Heart right ventricle (tissue), 16 donors: ENCODE measurements around the gene FGGY. TPM values are rescaled to one million over a fixed set of nuclear protein-coding genes. Genes with fewer than 3 reads are reported as not detected.
"Not testable (repeated sequence)": the region's sequence is repeated elsewhere in the genome, so short reads cannot be mapped to it uniquely, and the experiment has no call there.

Experiments
- ATAC-seq, 8 donors: fragments of 200-7000 bp; cut with Tn5 transposase; one replicate each; pipeline ENCODE4 v1.9.1; 2020; ENCODE audit warnings: mild to moderate bottlenecking in 8 of 8, moderate library complexity in 8 of 8, moderate number of reproducible peaks in 1 of 8
- DNase-seq, 2 donors: peaks; one replicate each; pipeline ENCODE4 v3.0.0-alpha.2; 2020
- H3K27ac ChIP-seq, 10 donors: fragments of 200-600 bp; sonication (generic) in 2 of 10; one replicate each; pipeline versions ENCODE4 v1.5.0 to v1.8.0; 2020 to 2022; ENCODE audit warnings: mild to moderate bottlenecking in 3 of 10
- H3K27me3 ChIP-seq, 7 donors: fragments of 200-600 bp; one replicate each; pipeline ENCODE4 v1.8.0; 2021 to 2022; ENCODE audit warnings: mild to moderate bottlenecking in 2 of 7
- H3K36me3 ChIP-seq, 9 donors: fragments of 200-600 bp; sonication (generic) in 1 of 9; one replicate each; pipeline versions ENCODE4 v1.5.0 to v1.8.0; 2020 to 2022; ENCODE audit warnings: mild to moderate bottlenecking in 2 of 9
- H3K4me1 ChIP-seq, 9 donors: fragments of 200-600 bp; sonication (generic) in 1 of 9; one replicate each; pipeline versions ENCODE4 v1.5.0 to v1.8.0; 2020 to 2022; ENCODE audit warnings: mild to moderate bottlenecking in 4 of 9
- H3K4me3 ChIP-seq, 10 donors: fragments of 200-600 bp; sonication (generic) in 2 of 10; one replicate each; pipeline versions ENCODE4 v1.5.0 to v1.8.0; 2020 to 2022; ENCODE audit warnings: mild to moderate bottlenecking in 7 of 10, moderate library complexity in 2 of 10
- H3K9me3 ChIP-seq, 11 donors: fragments of 200-600 bp in 10 of 11; sonication (generic) in 2 of 11; one replicate each; pipeline versions ENCODE4 v1.5.0 to v1.8.0; 2013 to 2022; ENCODE audit warnings: mild to moderate bottlenecking in 2 of 11, control low read depth in 1 of 11, moderate library complexity in 1 of 11
- WGBS, 2 donors: extraction: QIAGEN DNeasy Blood & Tissue Kit; methylation state at CpG; one replicate each; pipeline ENCODE4 v1.1.7; 2013; ENCODE audit warnings: inconsistent platforms in 1 of 2; 5-methylcytosine and 5-hydroxymethylcytosine counted together
- intact Hi-C, 10 donors: fragments of 100-400 bp; cut with DNase I; formaldehyde crosslinking; loops; one replicate each; pipeline versions ENCODE4 v1.11.1 to v1.14.2; 2022
- polyA plus RNA-seq, 2 donors: library from polyadenylated mRNA; stranded (reverse); fragments of 200-250 nt; gene quantifications; one replicate each; pipeline ENCODE4 v1.2.3, GENCODE V29; 2013
- total RNA-seq, 10 donors: library from RNA; stranded (reverse); fragmentation: NEBNext Ultra II Directional in 3 of 10; extraction: Animal tissue kit (Norgen Biotek cat#: 25700) in 3 of 10; gene quantifications; one replicate each; pipeline versions ENCODE4 v1.2.1 to v1.2.4, GENCODE V29; 2021 to 2023
- TF ChIP-seq, protein P1 (sequence below), 9 donors: fragments of 200-600 bp; sonication (generic) in 2 of 9; IDR thresholded peaks; one replicate each; pipeline versions ENCODE4 v1.5.0 to v1.8.0; 2021 to 2022; ENCODE audit warnings: antibody characterized with exemption in 9 of 9, mild to moderate bottlenecking in 5 of 9, moderate library complexity in 1 of 9
- donor health status: Arrhythmogenic right ventricular cardiomyopathy.
- donor health status: ischemic (EF 13 %, LVEDD 7.1; RV severe dilation, severe dysfunction).
- donor health status: healthy with polysubstance abuse.
- donor health status: DM: no; HTN: yes; CAD: no.
- donor health status: DM: no; HTN: no; CAD: no.
- donor health status: ischemic (EF 25% LVEDD 6.9; RV normal size, moderate dysfunction).
- donor health status: ischemic (EF 25% LVEDD 5.7; RV mildly dilated, moderate dysfunction).
- donor health status: healthy.
- donor health status: DM: yes; HTN: yes; CAD: no.
- donor health status: Ischemic cardiomyopathy.
- donor health status: ischemic (EF 35%, LVEDD 5.7; RV mildly dilated, moderate dysfunction).
- donor health status: nonischemic (EF 11% LVEDD 7.7; RV severe dilation, severe dysfunction).
- donor health status: DM: yes; HTN: yes; CAD: no.
- donor health status: PGD.
- donor health status: ischemic (EF 29% LVEDD 5.4; RV normal size, mild dysfunction).
- donor health status: nonischemic (EF 23%, LVEDD 6.1; RV moderate dilation, normal function).

Gene FGGY
- total and polyA plus RNA-seq, 12 donors, result 3.1 to 51.8 (median 34.7) TPM

DNA sequence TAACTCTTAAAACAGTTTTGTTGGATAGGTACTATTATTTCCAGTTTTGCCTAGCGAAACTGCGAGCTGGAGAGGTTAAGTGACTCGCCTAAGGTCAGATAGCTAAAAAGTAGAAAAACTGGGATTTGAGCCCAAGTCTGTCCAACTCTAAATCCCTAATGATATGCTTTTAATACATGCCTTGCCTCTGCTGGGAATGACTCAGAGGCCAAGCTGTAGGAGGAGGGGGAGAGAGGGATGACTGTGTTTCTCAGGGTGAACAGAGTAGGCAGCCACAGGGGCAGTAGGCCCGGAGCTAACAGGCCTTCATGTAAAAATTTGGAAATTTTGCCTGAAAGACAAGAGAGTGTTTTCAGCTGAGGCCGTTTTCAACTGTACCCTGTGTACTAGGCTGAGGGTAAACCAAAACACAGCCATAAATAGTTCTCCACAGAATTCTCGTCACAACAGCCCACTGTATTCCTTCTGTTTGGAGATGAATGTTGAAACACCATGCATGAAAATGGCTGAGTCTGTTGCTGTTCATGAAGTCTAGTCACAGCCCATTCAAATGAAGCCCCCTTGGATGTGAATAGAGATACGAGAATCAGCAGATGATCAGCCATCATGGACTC lies 410.4 kb downstream of the FGGY start:
- Histone ChIP-seq H3K36me3 (no peaks in the 10 kb centered on the region), H3K27me3 (no peaks in the 10 kb centered on the region), H3K4me3 (no peak overlapping the region), H3K9me3 (peaks cover 0 to 7% (median 0%) of the 10 kb centered on the region in 11 donors), H3K27ac (peak overlapping the region; percentile 7 to 87 (median 60)), H3K4me1 (peaks cover 3 to 57% (median 45%) of the 10 kb centered on the region in 9 donors)
- TF ChIP-seq, protein P1, sequence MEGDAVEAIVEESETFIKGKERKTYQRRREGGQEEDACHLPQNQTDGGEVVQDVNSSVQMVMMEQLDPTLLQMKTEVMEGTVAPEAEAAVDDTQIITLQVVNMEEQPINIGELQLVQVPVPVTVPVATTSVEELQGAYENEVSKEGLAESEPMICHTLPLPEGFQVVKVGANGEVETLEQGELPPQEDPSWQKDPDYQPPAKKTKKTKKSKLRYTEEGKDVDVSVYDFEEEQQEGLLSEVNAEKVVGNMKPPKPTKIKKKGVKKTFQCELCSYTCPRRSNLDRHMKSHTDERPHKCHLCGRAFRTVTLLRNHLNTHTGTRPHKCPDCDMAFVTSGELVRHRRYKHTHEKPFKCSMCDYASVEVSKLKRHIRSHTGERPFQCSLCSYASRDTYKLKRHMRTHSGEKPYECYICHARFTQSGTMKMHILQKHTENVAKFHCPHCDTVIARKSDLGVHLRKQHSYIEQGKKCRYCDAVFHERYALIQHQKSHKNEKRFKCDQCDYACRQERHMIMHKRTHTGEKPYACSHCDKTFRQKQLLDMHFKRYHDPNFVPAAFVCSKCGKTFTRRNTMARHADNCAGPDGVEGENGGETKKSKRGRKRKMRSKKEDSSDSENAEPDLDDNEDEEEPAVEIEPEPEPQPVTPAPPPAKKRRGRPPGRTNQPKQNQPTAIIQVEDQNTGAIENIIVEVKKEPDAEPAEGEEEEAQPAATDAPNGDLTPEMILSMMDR (IDR thresholded peaks at IDR 0.05), result no peak
- DNase-seq (peak in 1 of 2 donors; percentile 51), ATAC-seq (peak; percentile 78 to 91 (median 84))
- intact Hi-C loops, result loop anchor here in 7 of 10 donors (2.0 to 10.0 kb wide), 9 partner anchors 48 to 932 kb away; partner anchors contain the start of gene FGGY (in 1 of the 7)
- WGBS, 2 donors, result 68 to 76% methylated on average over 7 of the region's 7 CpGs

DNA sequence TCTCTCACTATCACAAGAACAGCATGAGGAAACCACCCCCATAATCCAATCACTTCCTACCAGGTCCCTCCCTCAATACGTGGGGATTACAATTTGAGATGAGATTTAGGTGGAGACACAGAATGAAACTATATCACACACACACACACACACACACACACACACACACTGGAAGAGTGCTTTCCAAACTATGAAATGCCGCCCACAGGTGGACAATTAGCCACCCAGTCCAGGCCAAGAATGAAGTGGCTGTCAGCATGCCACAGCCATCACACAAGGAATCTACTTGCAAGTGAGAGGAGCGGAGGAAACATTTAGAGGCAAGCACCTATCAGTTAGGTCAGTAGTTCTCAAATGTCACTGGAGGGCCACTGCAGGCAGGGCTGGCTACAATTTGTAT lies 412.4 kb downstream of the FGGY start:
- Histone ChIP-seq H3K4me1 (peaks cover 0 to 36% (median 26%) of the 10 kb centered on the region in 9 donors), H3K4me3 (no peak overlapping the region), H3K27me3 (no peaks in the 10 kb centered on the region), H3K36me3 (no peaks in the 10 kb centered on the region), H3K27ac (no peak overlapping the region), H3K9me3 (peaks cover 0 to 7% (median 0%) of the 10 kb centered on the region in 11 donors)
- WGBS, 2 donors, result 74 to 85% methylated on average over 3 of the region's 3 CpGs
- DNase-seq (no peak), ATAC-seq (no peak)
- intact Hi-C loops, result loop anchor here in 7 of 10 donors (5.0 to 10.0 kb wide), 8 partner anchors 45 to 935 kb away; partner anchors contain the start of gene FGGY (in 1 of the 7)
- TF ChIP-seq, protein P1 (IDR thresholded peaks at IDR 0.05), result no peak

- H3K4me3 ChIP-seq, DNase-seq, ATAC-seq, intact Hi-C loops, H3K9me3 ChIP-seq, H3K27me3 ChIP-seq, H3K27ac ChIP-seq, H3K36me3 ChIP-seq: not testable (repeated sequence)
- H3K4me1 ChIP-seq, result peaks cover 0 to 23% (median 18%) of the 10 kb centered on the region in 9 donors
- 94 to 99% methylated on average over 2 of the region's 2 CpGs for WGBS, 2 donors
Observed at GRCh38 chr1:59710920-59711319, 414.0 kb downstream of the FGGY start.

DNA sequence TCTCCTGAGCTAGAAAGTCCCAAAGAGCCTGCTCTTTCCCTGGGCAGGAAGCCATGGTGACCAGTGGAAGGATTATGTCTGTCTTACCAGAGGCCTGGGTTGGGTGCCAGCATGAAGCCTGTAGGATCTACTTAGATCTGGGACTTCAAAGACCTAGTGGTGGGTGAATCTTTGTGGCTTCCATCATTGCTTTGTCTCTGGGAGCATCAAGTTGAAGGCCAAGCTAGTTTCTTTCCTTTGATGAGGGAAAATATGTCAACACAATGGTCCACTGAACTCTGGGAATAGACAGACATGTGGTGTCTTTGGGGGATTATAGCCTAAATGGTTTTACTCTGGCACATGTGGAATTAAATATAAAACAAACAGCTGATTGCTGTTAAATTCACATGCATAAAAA lies 417.3 kb downstream of the FGGY start:
- H3K27ac ChIP-seq, result no peak overlapping the region
- H3K4me3 ChIP-seq, result no peak overlapping the region
- peaks cover 0 to 7% (median 0%) of the 10 kb centered on the region in 11 donors for H3K9me3 ChIP-seq
- no peak for ATAC-seq
- H3K36me3 ChIP-seq, result no peaks in the 10 kb centered on the region
- intact Hi-C loops, result no loop called here
- peaks cover 0 to 14% (median 5%) of the 10 kb centered on the region in 9 donors for H3K4me1 ChIP-seq
- H3K27me3 ChIP-seq, result no peaks in the 10 kb centered on the region
- DNase-seq, result no peak
- TF ChIP-seq, protein P1 (IDR thresholded peaks at IDR 0.05), result no peak

DNA sequence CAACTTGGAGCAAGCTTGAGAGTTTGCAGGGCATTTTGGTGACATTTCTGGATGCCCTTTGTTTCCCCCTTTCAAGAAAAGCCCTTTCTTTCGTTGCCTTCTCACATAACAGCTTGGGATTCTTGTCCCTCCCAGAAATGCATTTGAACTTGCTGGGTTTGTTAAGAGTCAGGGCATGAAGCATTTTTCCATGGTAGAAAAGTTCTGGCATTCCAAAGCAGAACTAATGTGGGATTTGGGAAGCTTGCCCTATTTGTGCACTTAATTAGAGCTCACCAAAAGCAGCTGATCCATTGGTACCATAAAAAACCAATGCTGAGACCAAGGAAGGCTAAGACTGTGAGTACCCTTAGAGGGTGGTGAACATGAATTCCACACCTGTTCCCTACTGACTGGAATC lies 418.1 kb downstream of the FGGY start:
- Histone ChIP-seq H3K4me1 (peaks cover 0 to 18% (median 5%) of the 10 kb centered on the region in 9 donors), H3K27me3 (no peaks in the 10 kb centered on the region), H3K36me3 (no peaks in the 10 kb centered on the region), H3K27ac (no peak overlapping the region), H3K9me3 (peaks cover 0 to 7% (median 0%) of the 10 kb centered on the region in 11 donors), H3K4me3 (no peak overlapping the region)
- WGBS, 2 donors, result 84 to 93% methylated on average over 1 of the region's 1 CpG
- intact Hi-C loops, result loop anchor here in 1 of 10 donors (5.0 kb wide), 1 partner anchor 42 kb away; no protein-coding TSS in a partner anchor
- TF ChIP-seq, protein P1 (IDR thresholded peaks at IDR 0.05), result no peak
- DNase-seq, result no peak
- ATAC-seq, result no peak
